ENCODE measurements around the gene SDHAF1. TPM values are rescaled to one million over a fixed set of nuclear protein-coding genes. Genes with fewer than 3 reads are reported as not detected.
A peak's percentile ranks its signal among the peaks of the same experiment; 100 is the strongest.
"Not testable (repeated sequence)": the region's sequence is repeated elsewhere in the genome, so short reads cannot be mapped to it uniquely, and the experiment has no call there.

SDHAF1 gene
- total RNA-seq, 1 donor from 2014 or later = 11.0 TPM

GRCh38 chr19:36013280-36014011 is 18.5 kb downstream of the SDHAF1 start:
- intact Hi-C loops (cut with DNase I) = no loop called here
- no peak for DNase-seq (ENCODE audit: low spot score)

DNA sequence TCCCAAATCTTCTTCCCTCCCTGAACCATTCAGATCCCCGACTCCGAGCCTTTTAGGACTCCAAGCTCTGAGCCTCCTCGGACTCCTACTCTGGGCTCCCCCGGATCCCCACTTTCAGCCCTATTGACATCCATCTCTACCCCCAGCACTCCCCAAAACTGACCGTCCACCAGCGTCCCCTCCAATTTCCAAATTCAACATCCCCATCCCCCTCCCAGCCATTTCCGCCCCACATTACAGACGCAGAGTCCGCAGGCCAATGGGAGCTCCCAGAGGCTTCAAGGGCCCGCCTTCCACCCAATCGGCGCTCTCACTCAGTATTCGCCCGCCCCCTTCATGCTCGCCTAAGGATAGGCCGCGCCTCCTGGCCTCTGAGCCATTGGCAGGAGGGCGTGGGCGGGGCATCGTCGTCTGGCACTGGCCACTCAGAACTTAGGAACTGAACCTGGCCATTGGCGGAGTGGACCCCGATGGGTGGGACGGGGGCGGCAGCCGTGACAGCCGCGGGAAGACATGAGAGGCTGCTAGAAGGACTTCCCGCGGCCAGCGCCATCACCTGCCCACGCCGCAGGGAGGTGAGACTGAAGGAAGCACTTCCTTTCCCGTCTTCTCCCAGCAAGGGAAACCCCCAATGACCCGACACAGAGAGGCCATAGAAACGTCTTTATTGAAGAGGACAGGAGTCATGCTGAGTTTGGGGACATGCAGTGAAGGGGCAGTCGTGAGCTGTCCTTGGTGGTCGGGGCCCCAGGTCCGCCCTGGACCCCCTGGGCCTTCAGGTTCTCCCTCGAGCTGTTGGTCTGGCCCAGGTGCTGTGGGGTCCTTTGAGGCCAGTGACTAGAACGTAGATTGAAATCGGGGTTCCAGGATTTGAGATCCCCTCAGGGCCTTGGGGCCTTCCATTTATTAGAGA is 19.3 kb downstream of the SDHAF1 start, which contains the start of gene ALKBH6:
Gene ALKBH6 (minus strand): TSS at position 202 of the 913 bp plus-strand sequence. CDS start 816 bp downstream, outside the sequence.
- peak; percentile 100 for DNase-seq (ENCODE audit: low spot score)
- intact Hi-C loops (cut with DNase I) = no loop called here

DNA sequence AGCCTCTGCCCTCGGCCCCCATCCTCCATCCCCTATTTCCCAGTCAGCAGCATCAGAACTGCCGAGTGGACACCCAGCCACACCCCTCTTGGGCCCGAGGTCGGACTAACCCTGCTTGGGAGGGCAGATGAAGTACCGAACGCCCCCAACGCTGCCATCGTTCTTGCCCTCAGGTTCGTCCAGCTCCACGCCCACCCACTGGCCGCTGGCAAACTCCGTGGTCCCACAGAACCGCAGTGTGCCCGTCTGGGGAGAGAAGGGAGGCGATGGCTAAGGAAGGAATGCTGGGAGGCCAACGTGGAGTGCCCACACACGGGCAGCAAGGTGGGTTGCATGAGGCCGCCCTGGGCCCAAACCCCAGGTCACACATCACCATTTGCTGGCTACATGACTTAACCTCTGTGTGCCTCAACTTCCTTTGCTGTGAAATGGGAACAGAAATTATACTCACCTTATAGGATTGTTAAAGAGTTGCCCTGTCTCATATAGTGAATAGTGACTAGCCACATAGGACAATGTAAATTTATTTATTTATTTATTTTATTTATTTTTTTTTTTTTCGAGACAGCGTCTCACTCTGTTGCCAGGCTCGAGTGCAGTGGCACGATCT is 24.2 kb downstream of the SDHAF1 start:
- intact Hi-C loops (cut with DNase I) = no loop called here
- no peak for DNase-seq (ENCODE audit: low spot score)

DNA sequence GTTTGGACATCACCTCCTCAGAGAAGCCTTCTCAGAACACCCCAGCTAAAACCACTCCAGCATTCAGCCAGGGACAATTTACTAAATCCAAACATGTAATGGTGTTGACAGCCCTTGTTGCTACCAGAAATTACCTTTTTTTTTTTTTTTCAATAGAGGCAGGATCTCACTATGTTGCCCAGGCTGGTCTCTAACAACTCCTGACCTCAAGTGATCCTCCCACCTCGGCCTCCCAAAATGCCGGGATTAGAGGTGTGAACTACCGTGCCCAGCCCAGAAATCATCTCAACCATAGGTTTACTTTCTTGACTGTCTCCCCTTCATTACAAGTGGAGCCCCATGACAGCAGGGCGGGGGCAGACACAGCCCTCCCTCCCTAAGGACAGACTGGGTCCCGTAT is 28.4 kb downstream of the SDHAF1 start:
- no peak for DNase-seq (ENCODE audit: low spot score)
- intact Hi-C loops (cut with DNase I) = no loop called here

DNA sequence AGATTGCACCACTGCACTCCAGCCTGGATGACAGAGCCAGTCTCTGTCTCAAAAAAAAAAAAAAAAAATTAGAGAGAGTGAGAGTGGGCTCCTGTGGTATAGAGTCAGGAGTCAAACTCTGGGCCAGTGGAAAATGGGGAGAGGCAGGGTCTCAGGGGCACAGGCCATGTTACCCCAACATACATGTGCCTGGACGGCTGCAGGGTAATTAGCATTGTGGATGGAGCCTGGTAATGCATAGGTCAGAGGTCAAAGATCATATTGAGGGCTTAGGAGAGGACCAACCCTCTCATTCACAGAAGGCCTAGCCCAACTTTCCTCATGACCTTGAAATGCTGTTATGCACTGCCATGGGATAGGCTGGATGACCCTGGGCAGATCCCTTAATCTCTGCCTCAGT is 30.6 kb downstream of the SDHAF1 start:
- no peak for DNase-seq (ENCODE audit: low spot score)
- intact Hi-C loops (cut with DNase I) = no loop called here

DNA sequence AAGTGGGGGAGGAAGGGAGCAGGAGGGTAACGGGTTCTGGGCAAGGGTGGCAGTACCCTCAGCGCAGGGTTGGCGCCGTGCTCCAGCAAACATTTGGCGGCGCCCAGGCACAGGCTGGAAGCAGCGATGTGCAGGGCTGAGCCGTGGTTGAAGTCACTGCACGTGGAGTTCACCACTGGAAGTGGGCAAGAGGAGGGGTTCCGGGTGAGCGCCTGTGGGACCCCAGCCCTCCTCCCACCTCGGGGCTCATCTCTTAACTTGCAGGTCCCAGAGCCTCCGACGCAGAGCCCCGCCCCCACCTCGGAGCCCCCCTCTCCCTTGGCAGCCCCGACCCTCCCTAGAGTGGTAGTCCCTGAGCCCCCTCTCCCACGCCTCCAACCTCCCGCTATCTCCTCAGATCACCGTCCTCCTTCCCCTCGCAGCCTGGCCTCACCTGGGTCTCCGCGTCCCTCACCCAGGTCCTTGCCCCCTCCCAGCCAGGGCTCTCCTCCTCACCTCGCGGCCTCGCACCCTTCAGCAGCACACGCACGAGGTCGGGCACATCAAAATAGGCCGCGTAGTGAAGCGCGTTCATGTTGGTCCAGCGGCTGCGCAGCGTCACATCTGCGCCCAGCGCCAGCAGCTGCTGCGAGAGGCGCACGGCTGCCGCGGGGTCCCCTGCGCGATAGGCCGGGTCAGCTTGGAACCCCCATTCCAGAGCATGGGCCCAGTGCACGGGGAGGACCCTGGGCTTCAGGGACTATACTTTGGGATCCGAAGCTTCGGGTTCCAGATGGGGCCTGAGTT is 31.3 kb downstream of the SDHAF1 start:
- no peak for DNase-seq (ENCODE audit: low spot score)
- intact Hi-C loops (cut with DNase I) = no loop called here

DNA sequence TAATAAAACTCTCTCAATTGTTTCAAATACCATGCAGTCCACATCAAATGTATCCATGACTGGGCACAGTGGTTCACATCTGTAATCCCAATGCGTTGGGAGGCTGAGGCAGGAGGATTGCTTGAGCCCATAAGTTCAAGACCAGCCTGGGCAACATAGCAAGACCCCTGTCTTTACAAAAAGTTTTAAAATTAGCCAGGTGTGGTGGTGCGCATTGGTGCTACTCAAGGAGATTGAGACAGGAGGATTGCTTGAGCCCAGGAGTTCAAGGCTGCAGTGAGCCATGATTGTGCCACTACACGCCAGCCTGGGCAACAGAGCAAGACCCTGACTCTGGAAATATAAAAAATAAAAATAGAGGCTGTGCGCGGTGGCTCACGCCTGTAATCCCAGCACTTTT is 32.7 kb downstream of the SDHAF1 start:
- intact Hi-C loops (cut with DNase I) = no loop called here
- no peak for DNase-seq (ENCODE audit: low spot score)

- DNase-seq (ENCODE audit: low spot score) = no peak
- intact Hi-C loops (cut with DNase I) = no loop called here
Observed at GRCh38 chr19:36028313-36029041, 33.5 kb downstream of the SDHAF1 start.

- DNase-seq (ENCODE audit: low spot score) = no peak
Observed at GRCh38 chr19:36030264-36031148, 35.5 kb downstream of the SDHAF1 start.

GRCh38 chr19:36031308-36031707 is 36.3 kb downstream of the SDHAF1 start:
- no peak for DNase-seq (ENCODE audit: low spot score)
- intact Hi-C loops (cut with DNase I) = no loop called here

More at GRCh38 chr19:36030264-36031148, 35.5 kb downstream of the SDHAF1 start:
- intact Hi-C loops (cut with DNase I) = no loop called here

DNA sequence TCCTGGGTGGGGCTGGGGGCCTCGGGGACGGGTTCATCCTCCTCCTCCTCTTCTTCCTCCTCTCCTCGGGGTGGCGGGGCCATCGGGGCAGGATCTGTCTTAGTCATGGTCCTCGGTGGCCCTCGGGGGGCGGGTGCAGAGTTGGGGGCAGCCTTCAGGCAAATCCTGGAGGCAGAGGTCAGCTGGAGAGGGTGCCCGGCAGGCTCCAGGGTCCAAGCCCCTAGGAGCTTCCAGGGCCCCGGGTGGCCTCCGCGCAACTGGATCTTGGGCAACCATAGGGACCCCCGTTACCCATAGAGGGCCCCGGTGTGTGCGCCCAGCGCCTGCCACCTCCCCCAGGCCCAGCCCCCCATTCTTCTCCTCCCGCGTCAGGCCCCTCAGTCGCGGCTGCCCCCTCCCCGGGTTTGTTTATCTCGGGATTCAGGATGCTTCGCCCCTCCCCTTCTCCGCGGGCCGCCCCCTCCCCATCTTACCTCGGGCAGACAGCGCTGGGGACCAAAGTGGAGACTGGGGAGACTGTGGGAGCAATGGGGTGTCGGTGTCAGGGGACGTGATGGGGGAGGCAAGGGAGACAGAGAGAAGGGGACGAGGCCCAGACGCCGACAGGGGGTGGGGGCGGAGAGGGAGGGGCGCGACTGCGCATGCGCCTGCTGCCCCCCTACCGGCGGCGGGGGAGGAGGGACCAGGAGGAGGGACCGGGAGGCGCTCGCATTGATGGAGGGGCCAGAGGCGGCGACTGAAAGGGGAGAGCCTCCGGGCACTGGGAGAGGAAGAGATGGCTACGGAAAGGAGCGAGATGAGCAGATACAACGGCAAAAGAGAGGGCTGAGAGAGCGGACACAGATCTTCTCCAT is 37.5 kb downstream of the SDHAF1 start, which contains the start of gene CLIP3:
Gene CLIP3 (minus strand): TSS at position 623 of the 854 bp plus-strand sequence. CDS start 516 bp downstream, at position 107.
- peak; percentile 87 for DNase-seq (ENCODE audit: low spot score)
- intact Hi-C loops (cut with DNase I) = no loop called here

GRCh38 chr19:36040495-36040894 is 45.5 kb downstream of the SDHAF1 start:
- intact Hi-C loops (cut with DNase I) = no loop called here
- no peak for DNase-seq (ENCODE audit: low spot score)

DNA sequence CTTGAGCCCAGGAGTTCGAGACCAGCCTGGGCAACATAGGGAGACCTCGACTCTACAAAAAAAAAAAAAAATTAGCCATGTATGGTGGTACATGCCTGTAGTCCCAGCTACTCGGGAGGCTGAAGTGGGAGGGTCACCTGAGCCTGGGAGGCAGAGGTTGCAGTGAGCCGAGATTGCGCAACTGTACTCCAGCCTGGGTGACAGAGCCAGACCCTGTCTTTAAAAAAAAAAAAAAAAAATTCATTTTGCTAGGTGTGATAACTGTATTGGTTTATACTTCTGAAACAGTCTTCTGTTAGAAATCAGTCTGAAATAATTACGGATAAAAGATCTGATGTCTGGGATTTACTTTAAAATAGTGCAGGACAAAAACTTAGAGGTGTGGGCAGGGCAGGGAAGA is 46.1 kb downstream of the SDHAF1 start:
- intact Hi-C loops (cut with DNase I); DNase-seq (ENCODE audit: low spot score): not testable (repeated sequence)

GRCh38 chr19:36041831-36042230 is 46.8 kb downstream of the SDHAF1 start:
- intact Hi-C loops (cut with DNase I) = no loop called here
- DNase-seq (ENCODE audit: low spot score) = no peak

DNA sequence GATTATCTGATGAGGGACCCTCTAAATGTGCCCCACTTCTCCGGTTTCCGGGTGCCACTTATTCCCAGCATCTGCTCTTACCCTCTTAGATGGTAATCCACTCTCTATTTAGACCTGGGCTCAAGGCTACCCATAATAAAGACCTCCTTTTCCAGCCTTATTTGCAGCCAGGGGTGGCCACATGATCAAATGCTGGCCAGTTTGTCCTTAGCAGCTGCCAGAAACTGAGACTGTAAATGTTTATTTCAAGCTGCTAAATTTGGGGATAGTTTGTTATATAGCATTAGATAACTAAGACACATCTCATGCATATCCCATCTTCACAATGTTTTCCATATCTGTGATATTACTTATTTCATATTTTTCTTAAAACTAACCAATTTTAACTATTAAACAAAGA is 49.0 kb downstream of the SDHAF1 start:
- intact Hi-C loops (cut with DNase I) = no loop called here
- no peak for DNase-seq (ENCODE audit: low spot score)
